ENCODE measurements around the gene MGAT5.

DNA sequence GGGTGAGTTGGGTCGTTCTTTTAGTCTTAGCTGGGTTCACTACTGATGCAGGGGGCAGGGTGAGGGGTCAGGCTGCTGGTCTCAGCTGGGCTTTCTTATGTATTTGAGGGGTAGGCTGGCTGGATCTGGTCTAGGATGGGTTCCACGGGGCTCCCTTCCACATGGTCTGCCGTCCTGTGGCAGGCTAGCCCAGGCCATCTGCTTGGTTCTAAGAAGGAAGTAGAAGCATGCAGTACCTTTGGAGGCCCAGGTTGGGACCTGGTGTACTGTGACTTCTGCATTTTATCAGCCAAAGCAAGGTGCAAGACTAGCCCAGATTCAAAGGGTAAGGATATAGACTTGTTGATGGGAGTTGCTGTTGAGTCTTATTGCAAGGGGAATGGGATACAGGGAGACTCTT is 35.5 kb upstream of the MGAT5 start:
- TF ChIP-seq CTCF (IDR thresholded peaks at IDR 0.05; ENCODE audit: low read depth, low read length): no peak
- TF ChIP-seq, protein P1, sequence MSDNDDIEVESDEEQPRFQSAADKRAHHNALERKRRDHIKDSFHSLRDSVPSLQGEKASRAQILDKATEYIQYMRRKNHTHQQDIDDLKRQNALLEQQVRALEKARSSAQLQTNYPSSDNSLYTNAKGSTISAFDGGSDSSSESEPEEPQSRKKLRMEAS (IDR thresholded peaks at IDR 0.05; ENCODE audit: low read depth, low read length): no peak
- no peak for TF ChIP-seq POLR2A (IDR thresholded peaks at IDR 0.05; ENCODE audit: extremely low read depth, insufficient read length)

All from NB4 (cell line).